GM19372 (cell line): ENCODE data around the gene PAPOLA.

ENCODE experiments used
- ATAC-seq: cut with Tn5 transposase; IDR thresholded peaks from one replicate; pipeline ENCODE4 v1.9.1; 2021; ENCODE audit warnings: mild to moderate bottlenecking, low read depth, moderate library complexity; ENCODE audit not compliant: unreplicated experiment

Gene PAPOLA

GRCh38 chr14:96554315-96554910 lies 52.2 kb downstream of the PAPOLA start:
- no peak for ATAC-seq

- ATAC-seq, result no peak
Measured at GRCh38 chr14:96559571-96559970, 57.4 kb downstream of the PAPOLA start.

GRCh38 chr14:96564389-96564788 lies 62.2 kb downstream of the PAPOLA start:
- ATAC-seq, result no peak

- no peak for ATAC-seq
Measured at GRCh38 chr14:96565811-96566210, 63.6 kb downstream of the PAPOLA start.

- no peak for ATAC-seq
Measured at GRCh38 chr14:96567289-96567899, 65.2 kb downstream of the PAPOLA start.

GRCh38 chr14:96568621-96569020 lies 66.4 kb downstream of the PAPOLA start:
- no peak for ATAC-seq

GRCh38 chr14:96571311-96571710 lies 69.1 kb downstream of the PAPOLA start:
- ATAC-seq, result no peak

GRCh38 chr14:96573473-96574100 lies 71.4 kb downstream of the PAPOLA start:
- no peak for ATAC-seq

GRCh38 chr14:96574171-96574632 lies 72.0 kb downstream of the PAPOLA start:
- no peak for ATAC-seq

GRCh38 chr14:96574633-96575632 lies 72.8 kb downstream of the PAPOLA start:
- ATAC-seq, result no peak

- no peak for ATAC-seq
Measured at GRCh38 chr14:96576359-96576758, 74.2 kb downstream of the PAPOLA start.

GRCh38 chr14:96576937-96577336 lies 74.8 kb downstream of the PAPOLA start:
- ATAC-seq, result no peak

GRCh38 chr14:96578619-96579018 lies 76.4 kb downstream of the PAPOLA start:
- ATAC-seq, result no peak

- no peak for ATAC-seq
Measured at GRCh38 chr14:96579358-96579757, 77.2 kb downstream of the PAPOLA start.

- ATAC-seq, result no peak
Measured at GRCh38 chr14:96579855-96580254, 77.7 kb downstream of the PAPOLA start.

- ATAC-seq, result no peak
Measured at GRCh38 chr14:96580566-96580965, 78.4 kb downstream of the PAPOLA start.

- ATAC-seq, result no peak
Measured at GRCh38 chr14:96581026-96581425, 78.8 kb downstream of the PAPOLA start.

GRCh38 chr14:96581902-96582301 lies 79.7 kb downstream of the PAPOLA start:
- no peak for ATAC-seq

- no peak for ATAC-seq
Measured at GRCh38 chr14:96582411-96582961, 80.3 kb downstream of the PAPOLA start.

GRCh38 chr14:96582995-96583394 lies 80.8 kb downstream of the PAPOLA start:
- ATAC-seq, result no peak
